Measurements from ENCODE around the gene SEMA3F. TPM values are rescaled to one million over a fixed set of nuclear protein-coding genes. Genes with fewer than 3 reads are reported as not detected.

Gene SEMA3F
- total RNA-seq, 6 experiments from 2014 or later = 1.2 to 5.9 (median 4.2) TPM

DNA sequence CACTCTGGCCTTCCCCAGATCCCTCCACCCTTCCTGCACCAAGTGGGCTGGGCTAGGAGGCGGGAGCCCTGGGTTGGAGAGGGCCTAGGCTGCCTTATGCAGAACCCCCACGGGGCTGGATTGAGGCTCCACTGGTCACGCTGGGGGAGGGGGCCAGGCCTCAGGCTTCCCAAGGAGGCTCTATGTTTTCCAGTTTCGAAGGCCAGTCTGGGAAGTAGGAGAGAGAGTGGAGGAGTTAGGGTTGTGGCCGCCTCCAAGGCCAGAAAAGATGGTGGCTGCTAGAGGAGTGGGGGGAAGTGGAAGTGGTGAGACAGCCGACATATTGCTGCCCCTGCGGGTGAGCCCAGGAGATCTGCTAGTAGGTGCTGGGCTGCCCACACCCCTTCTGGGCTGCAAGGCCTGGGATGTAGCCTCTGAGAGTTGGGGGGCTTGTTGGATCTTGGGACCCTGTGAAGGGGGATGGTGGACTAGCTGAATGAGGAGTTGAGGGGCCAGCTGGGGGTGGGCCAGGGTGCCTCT, 82.1 kb downstream of the SEMA3F start:
- intact Hi-C loops (cut with DNase I) = no loop called here
- Histone ChIP-seq H3K27me3 (no peaks in the 10 kb centered on the region), H3K27ac (peak overlapping the region; percentile 87 to 94 (median 93)), H3K36me3 (peaks cover 0 to 9% (median 0%) of the 10 kb centered on the region in 4 donors), H3K9me3 (no peaks in the 10 kb centered on the region), H3K4me3 (peak overlapping the region; percentile 77 to 95 (median 94)), H3K4me1 (peaks cover 0 to 53% (median 24%) of the 10 kb centered on the region in 4 donors)
- 13% methylated on average over 6 of the region's 7 CpGs for WGBS (ENCODE audit: insufficient coverage, low coverage, low lambda C conversion rate, missing lambda C conversion rate)
- ATAC-seq = no peak
- no peak for DNase-seq
- TF ChIP-seq POLR2A (IDR thresholded peaks at IDR 0.05) = no peak
- no peak for TF ChIP-seq CTCF (IDR thresholded peaks at IDR 0.05)

DNA sequence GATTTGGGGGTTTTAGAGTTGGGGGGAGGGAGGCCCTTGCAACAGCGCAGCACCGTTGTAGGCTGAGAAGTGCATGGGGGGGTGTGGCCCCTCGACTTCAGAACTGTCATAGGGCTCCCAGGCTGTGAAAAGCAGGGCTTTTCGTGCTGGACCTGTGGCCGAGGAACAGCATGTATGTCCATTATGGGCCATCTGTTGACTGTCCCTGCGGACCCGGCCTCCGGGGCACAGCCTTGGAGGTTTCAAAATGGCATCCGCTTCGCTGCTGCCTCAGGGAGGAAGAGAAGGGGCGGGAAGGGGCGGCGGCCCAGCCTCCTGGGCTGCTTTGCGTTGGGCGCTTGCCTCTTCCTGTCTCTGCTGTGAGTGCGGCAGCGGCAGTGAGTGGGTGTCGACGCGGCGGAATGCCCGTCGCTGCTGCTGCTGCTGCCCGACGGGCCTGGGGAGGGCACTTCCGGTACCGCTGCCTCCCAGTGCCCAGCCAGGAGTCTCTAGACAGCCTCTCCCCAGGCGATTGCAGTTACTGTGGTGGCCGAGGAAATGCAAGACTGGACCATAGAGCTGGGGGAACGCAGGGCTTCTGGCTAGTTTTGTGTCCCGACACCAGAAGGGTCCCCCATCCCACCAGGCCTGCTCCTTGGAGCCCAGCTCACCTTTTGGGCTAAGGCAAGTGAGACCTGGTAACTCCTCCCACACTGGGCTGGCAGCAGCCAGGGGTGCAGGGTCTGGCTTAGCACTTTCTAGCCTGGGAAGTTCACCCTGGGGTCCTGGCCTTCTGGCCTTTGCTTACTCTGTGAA, 82.8 kb downstream of the SEMA3F start:
- Histone ChIP-seq H3K27me3 (no peaks in the 10 kb centered on the region), H3K27ac (peak overlapping the region; percentile 87 to 94 (median 93)), H3K9me3 (no peaks in the 10 kb centered on the region), H3K4me3 (peak overlapping the region; percentile 77 to 95 (median 94)), H3K36me3 (peaks cover 0 to 9% (median 0%) of the 10 kb centered on the region in 4 donors), H3K4me1 (peaks cover 0 to 58% (median 27%) of the 10 kb centered on the region in 4 donors)
- intact Hi-C loops (cut with DNase I) = no loop called here
- 0% methylated on average over 3 of the region's 31 CpGs for WGBS (ENCODE audit: insufficient coverage, low coverage, low lambda C conversion rate, missing lambda C conversion rate)
- TF ChIP-seq POLR2A (IDR thresholded peaks at IDR 0.05) (peak; percentile 81), CTCF (IDR thresholded peaks at IDR 0.05) (no peak)
- peak; percentile 88 to 90 (median 89) for DNase-seq
- ATAC-seq = peak; percentile 15 to 46 (median 30)

GRCh38 chr3:50238549-50239026, 83.5 kb downstream of the SEMA3F start:
- H3K4me3 ChIP-seq = peak overlapping the region; percentile 77 to 95 (median 94)
- peaks cover 0 to 9% (median 0%) of the 10 kb centered on the region in 4 donors for H3K36me3 ChIP-seq
- peaks cover 0 to 62% (median 28%) of the 10 kb centered on the region in 4 donors for H3K4me1 ChIP-seq
- ATAC-seq (peak; percentile 55 to 67 (median 60)), DNase-seq (peak; percentile 95 to 99 (median 98))
- no peaks in the 10 kb centered on the region for H3K27me3 ChIP-seq
- intact Hi-C loops (cut with DNase I) = no loop called here
- TF ChIP-seq CTCF (IDR thresholded peaks at IDR 0.05) = no peak
- peak; percentile 5 for TF ChIP-seq POLR2A (IDR thresholded peaks at IDR 0.05)
- 20% methylated on average over 1 of the region's 7 CpGs for WGBS (ENCODE audit: insufficient coverage, low coverage, low lambda C conversion rate, missing lambda C conversion rate)
- no peaks in the 10 kb centered on the region for H3K9me3 ChIP-seq
- peak overlapping the region; percentile 87 to 94 (median 93) for H3K27ac ChIP-seq

MicroRNAs within 50 kb of the gene (microRNA counts, 767-probe panel; counts per million panel counts)
- microRNA hsa-miR-566 = 237 counts per million

Small RNA genes lying within 50 kb of the gene (microRNA-seq; reads per million reads assigned to microRNA genes)
- gene MIR566 (0 reads per million in 2 donors), gene MIR5787 (0 reads per million in 2 donors)

Small RNA genes lying within 50 kb of the gene (small RNA-seq; reads per million reads assigned to genes)
- gene MIR566 (0 reads per million in 2 experiments), gene MIR5787 (0 reads per million in 2 experiments)

Other genes with a start within 250 kb of the SEMA3F start
- gene MON1A, start 225.5 kb upstream of the SEMA3F start, total RNA-seq = 10 to 100 TPM in 2 of 6 experiments, 1 to 10 TPM in 4; 5.4 to 14.2 (median 7.5) TPM
- gene RBM6, start 215.2 kb upstream of the SEMA3F start, total RNA-seq = 10 to 100 TPM; 25.9 to 46.4 (median 32.9) TPM
- 10 to 100 TPM; 42.1 to 62.4 (median 46.4) TPM for gene RBM5, start 66.4 kb upstream of the SEMA3F start, total RNA-seq
- gene GNAT1, start 36.3 kb downstream of the SEMA3F start, total RNA-seq = under 1 TPM in 1 of 6 experiments, not detected in 5; 0.07 TPM
- gene SLC38A3, start 49.9 kb downstream of the SEMA3F start, total RNA-seq = 100 to 1,000 TPM in 4 of 6 experiments, 10 to 100 TPM in 2; 77.7 to 311 (median 190) TPM
- gene GNAI2, start 80.9 kb downstream of the SEMA3F start, total RNA-seq = 100 to 1,000 TPM in 2 of 6 experiments, 10 to 100 TPM in 4; 73.3 to 125 (median 98.7) TPM
- gene SEMA3B, start 113.8 kb downstream of the SEMA3F start, total RNA-seq = 1 to 10 TPM; 1.7 to 4.5 (median 2.6) TPM
- gene LSMEM2, start 123.8 kb downstream of the SEMA3F start, total RNA-seq = not detected
- gene IFRD2, start 137.1 kb downstream of the SEMA3F start, total RNA-seq = 10 to 100 TPM; 40.8 to 71.0 (median 56.3) TPM
- gene HYAL3, start 144.1 kb downstream of the SEMA3F start, total RNA-seq = 1 to 10 TPM; 1.8 to 7.5 (median 3.1) TPM
- gene NAA80, start 144.1 kb downstream of the SEMA3F start, total RNA-seq = 1 to 10 TPM; 2.5 to 6.2 (median 3.5) TPM
- 100 to 1,000 TPM in 4 of 6 experiments, 10 to 100 TPM in 2; 90.6 to 157 (median 136) TPM for gene HYAL1, start 148.2 kb downstream of the SEMA3F start, total RNA-seq
- gene HYAL2, start 167.4 kb downstream of the SEMA3F start, total RNA-seq = 10 to 100 TPM; 13.0 to 41.6 (median 21.2) TPM
- gene TUSC2, start 172.9 kb downstream of the SEMA3F start, total RNA-seq = 10 to 100 TPM in 5 of 6 experiments, 1 to 10 TPM in 1; 9.7 to 36.9 (median 12.5) TPM
- 10 to 100 TPM in 3 of 6 experiments, 1 to 10 TPM in 3; 5.2 to 17.8 (median 9.1) TPM for gene RASSF1, start 185.5 kb downstream of the SEMA3F start, total RNA-seq
- under 1 TPM; 0.25 to 0.70 (median 0.46) TPM for gene ZMYND10, start 190.4 kb downstream of the SEMA3F start, total RNA-seq
- gene NPRL2, start 195.5 kb downstream of the SEMA3F start, total RNA-seq = 10 to 100 TPM; 10.6 to 18.3 (median 14.4) TPM
- gene CYB561D2, start 195.5 kb downstream of the SEMA3F start, total RNA-seq = 10 to 100 TPM; 14.3 to 29.4 (median 20.7) TPM
- gene TMEM115, start 204.2 kb downstream of the SEMA3F start, total RNA-seq = 10 to 100 TPM; 15.0 to 30.9 (median 19.2) TPM

Measured in right lobe of liver (tissue), 6 donors.